Liver (tissue), 9 donors: ENCODE data around the gene CNFN. TPM values are rescaled to one million over a fixed set of nuclear protein-coding genes. Genes with fewer than 3 reads are reported as not detected.

Source experiments
- DNase-seq: peaks from one replicate; pipeline ENCODE4 v3.0.0-alpha.2; 2017; ENCODE audit warnings: low spot score
- H3K27ac ChIP-seq, 2 donors: one replicate each; pipeline ENCODE4 v1.7.0; 2013; ENCODE audit warnings: inconsistent platforms in 2 of 2, low read length in 2 of 2, control low read depth in 1 of 2, low read depth in 1 of 2, mild to moderate bottlenecking in 1 of 2
- H3K27me3 ChIP-seq, 4 donors: one replicate each; pipeline versions ENCODE4 v1.6.1 to v1.7.0; 2013; ENCODE audit warnings: low read length in 3 of 4, inconsistent platforms in 1 of 4, mild to moderate bottlenecking in 1 of 4, moderate library complexity in 1 of 4; ENCODE audit not compliant: control insufficient read depth in 4 of 4, insufficient read depth in 4 of 4
- H3K36me3 ChIP-seq, 4 donors: one replicate each; pipeline versions ENCODE4 v1.6.1 to v1.7.0; 2013; ENCODE audit warnings: low read length in 3 of 4, mild to moderate bottlenecking in 3 of 4, low read depth in 1 of 4, moderate library complexity in 1 of 4; ENCODE audit not compliant: control insufficient read depth in 4 of 4, insufficient read depth in 3 of 4
- H3K4me1 ChIP-seq, 4 donors: one replicate each; pipeline versions ENCODE4 v1.6.1 to v1.7.0; 2013; ENCODE audit warnings: low read length in 3 of 4, mild to moderate bottlenecking in 3 of 4, moderate library complexity in 1 of 4; ENCODE audit not compliant: control insufficient read depth in 4 of 4, insufficient read depth in 4 of 4
- H3K4me3 ChIP-seq, 3 donors: one replicate each; pipeline versions ENCODE4 v1.6.1 to v1.7.0; 2013; ENCODE audit warnings: low read length in 3 of 3, control low read depth in 1 of 3, low read depth in 1 of 3, mild to moderate bottlenecking in 1 of 3
- H3K9ac ChIP-seq, 2 donors: one replicate each; pipeline ENCODE4 v1.7.0; 2013; ENCODE audit warnings: low read length in 2 of 2, mild to moderate bottlenecking in 2 of 2, moderate library complexity in 2 of 2, control low read depth in 1 of 2, low read depth in 1 of 2
- H3K9me3 ChIP-seq, 4 donors: one replicate each; pipeline versions ENCODE4 v1.6.1 to v1.7.0; 2013; ENCODE audit warnings: low read length in 3 of 4; ENCODE audit not compliant: control insufficient read depth in 4 of 4
- ATF3 ChIP-seq: IDR thresholded peaks from 2 replicates; pipeline ENCODE4 v1.6.1; 2016; ENCODE audit warnings: antibody characterized with exemption
- CTCF ChIP-seq: fragments of 150-350 bp; IDR thresholded peaks from 2 replicates; pipeline ENCODE4 v1.5.1; 2017; ENCODE audit warnings: improper control_type of control experiment, low read depth, low read length; ENCODE audit not compliant: missing input control
- FOXA1 ChIP-seq: IDR thresholded peaks from 2 replicates; pipeline ENCODE4 v1.6.1; 2016; ENCODE audit warnings: antibody characterized with exemption
- FOXA2 ChIP-seq: IDR thresholded peaks from 2 replicates; pipeline ENCODE4 v1.6.1; 2016; ENCODE audit warnings: antibody characterized with exemption
- GABPA ChIP-seq, 2 donors: IDR thresholded peaks in 1 of 2; conservative IDR thresholded peaks in 1 of 2; 2 replicates each; pipeline ENCODE4 v1.6.1; 2016; ENCODE audit warnings: antibody characterized with exemption in 2 of 2, mild to moderate bottlenecking in 1 of 2, moderate library complexity in 1 of 2
- HNF4A ChIP-seq, 2 donors: conservative IDR thresholded peaks; 2 replicates each; pipeline ENCODE4 v1.6.1; 2016; ENCODE audit warnings: antibody characterized with exemption in 2 of 2, mild to moderate bottlenecking in 2 of 2
- HNF4G ChIP-seq: IDR thresholded peaks from 2 replicates; pipeline ENCODE4 v1.6.1; 2016; ENCODE audit warnings: antibody characterized with exemption
- JUND ChIP-seq, 2 donors: IDR thresholded peaks; 2 replicates each; pipeline ENCODE4 v1.6.1; 2016; ENCODE audit warnings: antibody characterized with exemption in 2 of 2
- MAX ChIP-seq: IDR thresholded peaks from 2 replicates; pipeline ENCODE4 v1.6.1; 2016; ENCODE audit warnings: antibody characterized with exemption
- NR2F2 ChIP-seq: IDR thresholded peaks from 2 replicates; pipeline ENCODE4 v1.6.1; 2016; ENCODE audit warnings: antibody characterized with exemption
- RAD21 ChIP-seq, 2 donors: IDR thresholded peaks; 2 replicates each; pipeline ENCODE4 v1.6.1; 2016; ENCODE audit warnings: antibody characterized with exemption in 2 of 2, mild to moderate bottlenecking in 2 of 2
- REST ChIP-seq: IDR thresholded peaks from 2 replicates; pipeline ENCODE4 v1.6.1; 2016; ENCODE audit warnings: antibody characterized with exemption, mild to moderate bottlenecking
- TAF1 ChIP-seq: conservative IDR thresholded peaks from 2 replicates; pipeline ENCODE4 v1.6.1; 2016; ENCODE audit warnings: antibody characterized with exemption, mild to moderate bottlenecking
- YY1 ChIP-seq: IDR thresholded peaks from 2 replicates; pipeline ENCODE4 v1.6.1; 2016; ENCODE audit warnings: antibody characterized with exemption, mild to moderate bottlenecking
- ZBTB33 ChIP-seq: IDR thresholded peaks from 2 replicates; pipeline ENCODE4 v1.6.1; 2016; ENCODE audit warnings: antibody characterized with exemption
- WGBS: extraction: QIAGEN DNeasy Blood & Tissue Kit; methylation state at CpG from one replicate; pipeline ENCODE4 v1.1.7; 2013; 5-methylcytosine and 5-hydroxymethylcytosine counted together
- polyA plus RNA-seq, 2 donors: library from polyadenylated mRNA; stranded (reverse) in 1 of 2; unstranded in 1 of 2; fragments of 200-250 nt in 1 of 2; fragments of >200 nt in 1 of 2; fragmentation: Nextera tagmentation in 1 of 2; extraction: Ambion mirVana in 1 of 2; gene quantifications; one replicate each; pipeline versions ENCODE4 v1.2.1 to v1.2.3, GENCODE V29; 2013 to 2015
- total RNA-seq, 2 donors: library from RNA; depleted of rRNA; stranded (reverse); fragments of >200 nt; gene quantifications; one replicate each; pipeline ENCODE4 v1.2.3, GENCODE V29; 2014
- donor health status: healthy.
- donor health status: healthy.
- donor health status: healthy.
- donor health status: healthy.
- donor health status: healthy.

CNFN gene
- total and polyA plus RNA-seq, 4 donors = 0.57 to 1.2 TPM; not detected in 2

- H3K36me3 ChIP-seq = peaks cover 0 to 9% (median 3%) of the 10 kb centered on the region in 4 donors
- no peak for TF ChIP-seq FOXA1
- TF ChIP-seq CTCF = no peak
- no peak for TF ChIP-seq HNF4G
- TF ChIP-seq FOXA2 = no peak
- no peak for TF ChIP-seq HNF4A (conservative IDR thresholded peaks at IDR 0.05)
- TF ChIP-seq ATF3 = no peak
- no peak for TF ChIP-seq JUND (IDR thresholded peaks at IDR 0.05)
- no peak for TF ChIP-seq ZBTB33
- TF ChIP-seq REST = no peak
- no peaks in the 10 kb centered on the region for H3K9me3 ChIP-seq
- 97% methylated on average over 17 of the region's 17 CpGs for WGBS
- no peaks in the 10 kb centered on the region for H3K27me3 ChIP-seq
- DNase-seq = no peak
- H3K4me1 ChIP-seq = no peaks in the 10 kb centered on the region
- no peak overlapping the region for H3K9ac ChIP-seq
- no peak overlapping the region for H3K4me3 ChIP-seq
- H3K27ac ChIP-seq = no peak overlapping the region
These were observed 13.9 kb downstream of the CNFN start for GRCh38 chr19:42376177-42376555.

DNA sequence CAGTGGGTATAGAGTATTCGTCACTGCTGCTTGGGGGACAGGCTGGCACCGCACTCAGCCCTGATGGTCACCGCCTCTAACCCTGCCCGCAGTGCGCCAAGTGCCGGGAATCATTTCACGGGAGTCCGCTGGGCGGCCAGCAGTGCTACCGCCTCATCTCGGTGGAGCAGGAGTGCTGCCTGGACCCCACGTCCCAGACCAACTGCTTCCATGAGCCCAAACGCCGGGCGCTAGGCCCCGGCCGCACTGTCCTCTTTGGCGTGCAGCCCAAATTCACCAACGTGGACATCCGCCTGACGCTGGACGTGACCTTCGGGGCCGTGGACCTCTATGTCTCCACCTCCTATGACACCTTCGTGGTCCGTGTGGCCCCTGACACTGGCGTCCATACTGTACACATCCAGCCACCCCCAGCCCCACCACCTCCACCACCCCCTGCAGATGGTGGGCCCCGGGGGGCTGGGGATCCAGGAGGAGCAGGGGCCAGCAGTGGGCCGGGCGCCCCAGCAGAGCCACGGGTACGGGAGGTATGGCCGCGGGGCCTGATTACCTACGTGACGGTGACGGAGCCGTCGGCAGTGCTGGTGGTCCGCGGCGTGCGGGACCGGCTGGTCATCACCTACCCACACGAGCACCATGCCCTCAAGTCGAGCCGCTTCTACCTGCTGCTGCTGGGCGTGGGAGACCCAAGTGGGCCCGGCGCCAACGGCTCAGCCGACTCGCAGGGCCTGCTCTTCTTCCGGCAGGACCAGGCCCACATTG, 14.5 kb downstream of the CNFN start:
- 96% methylated on average over 54 of the region's 54 CpGs for WGBS
- Histone ChIP-seq H3K27ac (no peak overlapping the region), H3K36me3 (peaks cover 0 to 9% (median 3%) of the 10 kb centered on the region in 4 donors), H3K9me3 (no peaks in the 10 kb centered on the region), H3K4me3 (no peak overlapping the region), H3K4me1 (no peaks in the 10 kb centered on the region), H3K27me3 (no peaks in the 10 kb centered on the region), H3K9ac (no peak overlapping the region)
- TF ChIP-seq JUND (IDR thresholded peaks at IDR 0.05) = no peak
- no peak for TF ChIP-seq ZBTB33
- TF ChIP-seq NR2F2 = no peak
- no peak for TF ChIP-seq HNF4G
- TF ChIP-seq GABPA (IDR thresholded peaks at IDR 0.05 in 1 of 2, conservative IDR thresholded peaks at IDR 0.05 in 1 of 2) = no peak
- TF ChIP-seq FOXA2 = no peak
- no peak for TF ChIP-seq ATF3
- no peak for TF ChIP-seq TAF1
- TF ChIP-seq REST = no peak
- TF ChIP-seq MAX = no peak
- TF ChIP-seq HNF4A (conservative IDR thresholded peaks at IDR 0.05) = no peak
- TF ChIP-seq YY1 = no peak
- no peak for TF ChIP-seq RAD21 (IDR thresholded peaks at IDR 0.05)
- no peak for DNase-seq
